GM18858 (cell line): ENCODE measurements around the gene MYOF.

ENCODE experiments used
- ATAC-seq: cut with Tn5 transposase; IDR thresholded peaks from one replicate; pipeline ENCODE4 v1.9.1; 2021; ENCODE audit not compliant: unreplicated experiment

Gene MYOF

GRCh38 chr10:93398528-93398927 is 83.6 kb downstream of the MYOF start:
- no peak for ATAC-seq

- ATAC-seq, result no peak
These were observed 85.1 kb downstream of the MYOF start for GRCh38 chr10:93397020-93397419.

DNA sequence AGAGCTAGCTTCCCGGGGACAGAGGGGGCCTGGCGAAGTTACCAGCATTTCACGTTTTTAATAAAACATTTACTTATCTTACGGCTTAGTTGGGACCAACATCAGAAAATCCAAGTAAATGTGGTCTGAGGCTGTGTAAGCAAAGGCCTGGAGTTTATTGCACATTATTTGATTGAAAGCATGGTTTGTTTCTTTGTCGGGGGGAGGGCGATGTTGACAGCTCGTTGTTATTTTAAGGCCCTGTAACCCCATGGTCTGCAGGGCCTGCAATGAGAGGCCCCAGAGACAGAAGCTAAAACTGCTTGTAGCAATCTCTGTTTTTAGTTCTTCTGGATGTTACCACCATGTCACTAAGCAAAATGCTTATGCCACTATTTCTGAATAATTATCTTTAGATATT is 88.9 kb downstream of the MYOF start:
- ATAC-seq, result no peak

DNA sequence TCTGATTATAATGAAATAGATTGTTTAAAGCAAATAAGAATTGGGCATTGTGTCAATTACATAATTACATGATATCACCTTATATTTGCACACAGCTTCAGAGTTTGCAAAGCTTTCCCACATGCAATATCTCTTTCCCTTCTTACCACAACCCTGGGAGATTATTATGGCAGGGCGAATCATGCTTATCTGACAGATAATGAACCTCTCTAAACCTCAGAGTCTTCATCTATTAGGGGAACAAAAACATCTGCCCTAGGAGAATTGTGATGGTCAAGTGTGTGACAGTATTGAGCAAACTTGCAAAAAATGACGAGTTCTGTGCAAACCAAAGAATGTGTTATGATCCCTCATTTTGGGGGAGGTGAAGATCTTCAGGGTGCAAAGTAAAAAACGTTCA is 90.0 kb downstream of the MYOF start:
- no peak for ATAC-seq

GRCh38 chr10:93390306-93391090 is 91.6 kb downstream of the MYOF start:
- no peak for ATAC-seq

- no peak for ATAC-seq
These were observed 95.3 kb downstream of the MYOF start for GRCh38 chr10:93386631-93387369.

DNA sequence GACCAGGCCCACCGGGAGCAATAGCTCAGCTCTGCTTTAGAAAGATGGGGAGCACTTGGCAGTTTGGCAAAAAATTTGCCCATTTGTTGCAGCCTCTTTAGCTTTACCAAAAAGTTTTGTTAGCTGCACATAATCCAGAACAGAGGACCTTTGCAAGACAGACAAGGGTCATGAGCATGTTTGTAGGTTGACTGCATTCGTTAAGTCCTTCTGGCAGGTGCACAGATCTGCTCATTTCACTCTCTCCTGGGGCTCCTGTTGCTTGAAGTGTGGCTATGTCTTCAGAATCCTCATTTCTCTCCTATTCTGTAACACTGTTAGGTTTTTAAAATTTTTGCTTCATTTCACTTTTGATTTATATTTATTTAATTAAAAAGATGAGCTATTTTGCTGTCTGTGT is 96.8 kb downstream of the MYOF start:
- ATAC-seq, result no peak

- ATAC-seq, result no peak
These were observed 98.1 kb downstream of the MYOF start for GRCh38 chr10:93384006-93384405.

DNA sequence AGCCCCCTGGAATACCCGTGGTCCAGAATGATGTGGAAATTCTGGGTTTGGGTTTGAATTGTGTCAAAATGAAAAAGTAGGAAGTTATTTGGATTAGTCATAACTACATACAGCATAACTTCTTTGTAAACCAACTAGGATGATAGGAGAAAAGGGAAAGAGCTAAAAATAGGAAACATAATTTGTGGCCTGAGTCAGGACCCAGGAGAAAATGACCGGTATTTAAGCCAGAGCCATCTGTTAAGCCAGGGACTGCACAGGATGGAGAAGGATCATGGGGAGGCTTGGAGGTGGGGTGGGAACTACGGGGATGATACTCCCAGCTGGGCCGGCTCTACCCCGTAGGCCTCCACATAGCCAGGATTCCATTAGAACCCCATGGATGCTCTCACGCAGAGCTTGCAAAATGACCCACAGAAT is 98.6 kb downstream of the MYOF start:
- ATAC-seq, result no peak

DNA sequence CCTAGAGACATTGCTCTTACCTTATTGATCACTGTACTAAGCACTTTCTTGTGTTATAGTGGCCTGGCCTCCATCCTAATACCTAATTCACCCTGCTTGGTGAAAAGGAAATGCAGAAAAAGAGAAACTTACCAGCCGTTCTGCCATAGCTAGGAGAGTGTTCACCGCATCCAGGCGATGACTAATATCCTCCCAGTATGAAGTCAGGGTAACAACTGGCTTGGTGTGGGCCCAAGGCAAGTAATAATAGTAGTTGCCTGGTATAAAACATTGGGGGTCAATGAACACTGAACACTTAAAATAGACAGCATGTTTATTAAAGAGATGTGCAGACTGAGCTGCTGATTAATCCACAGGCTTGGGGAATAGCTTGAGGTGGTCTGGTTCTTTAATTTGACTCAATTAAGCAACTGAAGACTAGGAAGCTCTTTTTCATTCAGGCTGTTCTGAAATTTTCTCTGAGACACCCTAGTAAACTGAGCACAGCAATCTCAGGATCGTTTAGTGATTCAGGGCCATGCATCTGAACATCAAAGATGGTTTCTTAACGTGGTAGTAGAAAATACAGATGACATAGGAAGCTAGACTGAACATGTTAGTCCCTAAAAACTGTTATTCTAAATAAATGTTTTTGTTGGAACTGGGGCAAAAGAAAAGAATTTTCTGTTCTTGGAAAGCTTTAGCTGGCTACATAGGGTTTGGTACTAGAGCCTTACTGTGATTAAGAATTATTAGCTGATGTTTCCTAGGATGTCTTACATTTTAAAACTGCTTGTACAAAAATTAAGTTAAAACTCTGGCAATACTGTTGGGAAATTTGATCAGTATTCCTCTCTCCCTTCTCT is 102.2 kb downstream of the MYOF start:
- no peak for ATAC-seq

DNA sequence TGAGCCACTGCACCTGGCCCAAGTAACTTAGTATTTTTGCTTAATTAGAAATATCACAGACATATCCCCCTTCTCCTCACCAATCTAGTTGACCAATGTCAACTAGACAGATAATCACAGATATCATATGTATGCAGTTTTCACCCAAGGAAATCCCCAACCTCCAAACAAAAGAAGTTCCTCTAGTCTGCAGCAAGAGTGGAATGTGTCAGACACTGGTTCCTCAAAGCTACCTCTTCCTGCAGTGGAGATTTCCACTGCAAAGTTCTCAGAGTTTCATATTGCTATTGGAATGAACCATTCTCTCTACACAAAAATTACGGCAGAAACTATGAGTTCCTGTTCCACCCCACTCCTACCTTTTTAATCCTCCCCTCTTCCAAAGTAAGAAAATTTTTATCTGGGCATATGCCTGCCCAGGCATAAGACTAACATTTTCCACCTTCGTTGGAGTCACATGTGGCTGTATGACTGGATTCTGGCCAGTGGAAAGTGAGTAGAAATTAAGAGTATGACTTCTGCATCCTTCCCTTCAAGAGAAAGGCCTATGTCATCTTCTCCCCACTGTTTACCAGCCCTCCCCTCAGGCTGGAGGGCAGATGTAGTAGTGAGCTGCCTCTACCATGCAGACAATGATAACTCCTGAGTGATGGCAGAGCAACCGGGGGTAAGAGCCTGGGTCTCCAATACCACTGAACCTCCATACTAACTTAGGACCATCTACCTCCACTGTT is 103.0 kb downstream of the MYOF start:
- no peak for ATAC-seq

DNA sequence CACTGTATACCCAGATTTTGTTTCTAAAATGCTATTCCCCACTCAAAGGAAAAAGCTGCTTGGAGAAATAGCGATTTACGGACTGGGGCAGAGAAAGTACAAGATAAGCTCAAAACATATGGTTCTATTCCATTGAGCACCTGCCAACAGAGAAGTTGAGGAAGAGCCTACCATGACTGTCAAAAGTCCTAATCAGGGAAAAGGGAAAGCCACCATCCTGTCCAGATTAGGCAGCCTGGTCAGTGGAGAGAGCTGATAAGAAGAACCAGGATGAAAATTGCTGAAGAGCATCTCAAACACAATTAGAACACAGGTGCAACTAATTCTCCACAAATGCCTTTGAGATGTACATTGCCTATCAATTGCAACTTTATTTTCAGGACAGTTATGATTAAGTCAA is 104.1 kb downstream of the MYOF start:
- no peak for ATAC-seq

GRCh38 chr10:93376372-93377293 is 105.5 kb downstream of the MYOF start:
- no peak for ATAC-seq

GRCh38 chr10:93370961-93371360 is 111.2 kb downstream of the MYOF start:
- no peak for ATAC-seq

DNA sequence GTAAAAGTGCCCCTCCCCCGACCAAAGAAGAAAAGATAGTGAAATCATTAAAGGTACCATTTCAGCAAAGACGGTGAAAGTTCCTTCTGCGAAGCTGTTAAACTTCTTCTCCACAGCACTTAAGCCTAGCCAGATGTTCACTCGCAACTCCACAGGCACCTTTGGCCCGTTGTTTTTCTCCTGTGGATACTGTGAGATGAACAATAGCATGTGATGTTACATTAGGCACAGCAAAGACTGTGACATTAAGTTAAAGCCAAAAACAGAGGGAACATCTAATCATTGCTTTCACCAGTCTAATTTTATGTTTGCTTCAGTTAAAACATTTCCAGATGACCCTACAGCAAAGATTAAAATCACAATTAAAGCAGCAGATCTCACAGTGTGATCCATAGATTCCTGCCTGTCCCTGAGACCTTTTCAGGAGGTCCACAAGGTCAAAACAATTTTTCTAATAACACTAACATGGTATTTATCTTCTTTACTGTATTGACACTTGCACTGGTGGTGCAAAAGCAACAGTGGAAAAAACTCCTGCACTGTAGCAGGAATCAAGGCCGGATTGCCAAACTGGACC is 112.5 kb downstream of the MYOF start:
- no peak for ATAC-seq

DNA sequence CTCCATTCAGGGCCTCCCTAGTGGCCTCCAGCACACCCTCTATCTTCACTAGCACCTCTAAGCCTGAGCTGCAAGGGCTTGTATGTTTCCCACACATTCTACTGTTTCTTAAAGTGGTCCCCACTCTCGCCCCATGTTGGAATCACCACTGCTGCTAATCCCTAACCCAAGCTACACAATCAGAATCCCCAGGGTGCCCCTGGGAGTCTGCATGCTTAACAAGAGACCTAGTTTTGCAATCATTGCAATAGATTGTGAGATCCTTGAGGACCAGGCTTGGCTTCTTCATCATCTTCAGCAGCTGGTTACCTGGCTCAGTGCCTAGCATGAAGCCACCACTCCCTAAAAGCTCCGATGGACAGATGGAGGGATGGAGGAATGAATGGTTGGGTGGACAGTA is 113.9 kb downstream of the MYOF start:
- ATAC-seq, result no peak

DNA sequence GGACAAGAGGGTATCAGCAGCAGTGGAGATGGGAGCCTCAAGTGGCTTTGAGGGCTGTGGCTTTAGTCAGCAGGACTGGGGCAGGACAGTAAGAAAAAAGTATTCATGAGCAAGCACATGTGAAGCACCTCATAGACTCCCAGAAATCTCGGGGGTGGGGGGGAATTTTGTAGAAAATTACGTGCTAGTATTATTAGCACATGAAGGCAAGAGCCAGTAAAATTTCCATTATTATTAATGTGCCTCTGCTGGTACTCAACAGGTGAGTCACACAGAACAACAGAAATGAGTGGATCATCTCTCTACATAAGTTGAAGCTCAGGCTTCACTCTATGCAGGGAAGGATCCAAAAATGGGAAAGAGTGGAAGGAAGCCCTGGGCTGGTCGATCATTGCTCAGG is 114.5 kb downstream of the MYOF start:
- ATAC-seq, result no peak

DNA sequence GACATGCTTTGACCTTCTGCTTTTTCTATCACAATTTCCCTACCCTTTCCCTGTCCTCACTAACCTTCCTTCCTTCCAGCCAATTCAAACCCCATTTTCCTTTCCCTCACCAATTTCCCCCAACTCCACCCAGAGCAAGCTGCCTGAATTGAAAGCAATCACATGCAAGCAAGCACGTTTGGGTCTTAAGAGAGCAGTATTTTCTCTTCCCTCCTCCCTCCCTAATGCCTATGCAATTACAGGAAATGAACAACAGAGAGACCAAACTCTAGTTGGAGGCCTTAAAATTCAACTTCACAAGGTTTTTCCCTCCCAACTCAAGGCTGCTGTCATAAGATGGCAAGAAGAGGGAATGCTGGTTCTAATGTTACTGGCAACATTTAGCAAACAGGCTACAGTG is 117.2 kb downstream of the MYOF start:
- ATAC-seq, result no peak

GRCh38 chr10:93363891-93364648 is 118.1 kb downstream of the MYOF start:
- no peak for ATAC-seq
